Prostate gland (tissue), 2 donors: Measurements from ENCODE around the gene IFI27L2. TPM values are rescaled to one million over a fixed set of nuclear protein-coding genes. Genes with fewer than 3 reads are reported as not detected.

Experiments used
- DNase-seq: peaks from one replicate; pipeline ENCODE4 v3.0.0-alpha.2; 2019; ENCODE audit warnings: low spot score
- H3K27ac ChIP-seq, 2 donors: fragments of 200-600 bp; sonication (generic); 2 replicates each; pipeline ENCODE4 v1.5.1; 2017 to 2019
- H3K27me3 ChIP-seq: fragments of 200-600 bp; sonication (generic); replicated peaks from 2 replicates; pipeline ENCODE4 v1.5.1; 2019; ENCODE audit not compliant: insufficient read depth
- H3K36me3 ChIP-seq, 2 donors: fragments of 200-600 bp; sonication (generic); 1 replicate in 1 of 2; 2 replicates in 1 of 2; pipeline versions ENCODE4 v1.5.1 to v1.8.1; 2017 to 2019
- H3K4me1 ChIP-seq: fragments of 200-600 bp; sonication (generic); replicated peaks from 2 replicates; pipeline ENCODE4 v1.5.1; 2019
- H3K4me3 ChIP-seq, 2 donors: fragments of 200-600 bp; sonication (generic); 2 replicates each; pipeline ENCODE4 v1.5.1; 2017 to 2019
- H3K9me3 ChIP-seq: fragments of 200-600 bp; sonication (generic); 2 replicates; pipeline ENCODE4 v1.5.1; 2017
- POLR2A ChIP-seq: fragments of 450-650 bp; IDR thresholded peaks from one replicate; pipeline ENCODE4 v1.6.1; 2016; ENCODE audit warnings: antibody characterized with exemption, mild to moderate bottlenecking
- POLR2AphosphoS5 ChIP-seq: sonication (generic); formaldehyde crosslinking; IDR thresholded peaks from one replicate; pipeline ENCODE4 v1.6.1; 2017; ENCODE audit warnings: antibody characterized with exemption
- WGBS: methylation state at CpG from one replicate; pipeline ENCODE4 v1.1.5; 2018; 5-methylcytosine and 5-hydroxymethylcytosine counted together
- intact Hi-C: fragments of 100-400 bp; cut with DNase I; formaldehyde crosslinking; loops from one replicate; pipeline ENCODE4 v1.14.2; 2022
- total RNA-seq, 2 donors: library from RNA; depleted of rRNA; stranded (reverse); fragments of >200 nt; gene quantifications; one replicate each; pipeline ENCODE4 v1.1.0, GENCODE V29; 2016
- TF ChIP-seq, protein P1 (sequence below), 4 experiments: fragments of 200-600 bp in 2 of 4; fragments of 450-650 bp in 2 of 4; sonication (generic) in 2 of 4; IDR thresholded peaks; 1 replicate in 3 of 4; 2 replicates in 1 of 4; pipeline ENCODE4 v1.5.1; 2016 to 2019; ENCODE audit warnings: antibody characterized with exemption in 4 of 4, mild to moderate bottlenecking in 2 of 4, moderate library complexity in 2 of 4

IFI27L2 gene
- total RNA-seq, 2 donors from 2014 or later = 23.3 to 118 TPM

GRCh38 chr14:94143239-94143638 lies 13.8 kb upstream of the IFI27L2 start:
- 73% methylated on average over 3 of the region's 3 CpGs for WGBS
- Histone ChIP-seq H3K4me1 (no peaks in the 10 kb centered on the region), H3K4me3 (no peak overlapping the region), H3K27me3 (no peaks in the 10 kb centered on the region), H3K27ac (no peak overlapping the region), H3K36me3 (no peaks in the 10 kb centered on the region), H3K9me3 (no peaks in the 10 kb centered on the region)
- intact Hi-C loops = no loop called here
- no peak for DNase-seq
- TF ChIP-seq, protein P1, sequence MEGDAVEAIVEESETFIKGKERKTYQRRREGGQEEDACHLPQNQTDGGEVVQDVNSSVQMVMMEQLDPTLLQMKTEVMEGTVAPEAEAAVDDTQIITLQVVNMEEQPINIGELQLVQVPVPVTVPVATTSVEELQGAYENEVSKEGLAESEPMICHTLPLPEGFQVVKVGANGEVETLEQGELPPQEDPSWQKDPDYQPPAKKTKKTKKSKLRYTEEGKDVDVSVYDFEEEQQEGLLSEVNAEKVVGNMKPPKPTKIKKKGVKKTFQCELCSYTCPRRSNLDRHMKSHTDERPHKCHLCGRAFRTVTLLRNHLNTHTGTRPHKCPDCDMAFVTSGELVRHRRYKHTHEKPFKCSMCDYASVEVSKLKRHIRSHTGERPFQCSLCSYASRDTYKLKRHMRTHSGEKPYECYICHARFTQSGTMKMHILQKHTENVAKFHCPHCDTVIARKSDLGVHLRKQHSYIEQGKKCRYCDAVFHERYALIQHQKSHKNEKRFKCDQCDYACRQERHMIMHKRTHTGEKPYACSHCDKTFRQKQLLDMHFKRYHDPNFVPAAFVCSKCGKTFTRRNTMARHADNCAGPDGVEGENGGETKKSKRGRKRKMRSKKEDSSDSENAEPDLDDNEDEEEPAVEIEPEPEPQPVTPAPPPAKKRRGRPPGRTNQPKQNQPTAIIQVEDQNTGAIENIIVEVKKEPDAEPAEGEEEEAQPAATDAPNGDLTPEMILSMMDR (IDR thresholded peaks at IDR 0.05) = no peak

- WGBS = 95% methylated on average over 1 of the region's 1 CpG
- Histone ChIP-seq H3K4me1 (no peaks in the 10 kb centered on the region), H3K36me3 (no peaks in the 10 kb centered on the region), H3K27me3 (no peaks in the 10 kb centered on the region), H3K27ac (no peak overlapping the region), H3K9me3 (no peaks in the 10 kb centered on the region), H3K4me3 (no peak overlapping the region)
- intact Hi-C loops = no loop called here
- no peak for DNase-seq
- TF ChIP-seq POLR2A (no peak), POLR2AphosphoS5 (no peak)
- TF ChIP-seq, protein P1 (IDR thresholded peaks at IDR 0.05) = no peak
These were observed 13.4 kb upstream of the IFI27L2 start for GRCh38 chr14:94142836-94143235.

DNA sequence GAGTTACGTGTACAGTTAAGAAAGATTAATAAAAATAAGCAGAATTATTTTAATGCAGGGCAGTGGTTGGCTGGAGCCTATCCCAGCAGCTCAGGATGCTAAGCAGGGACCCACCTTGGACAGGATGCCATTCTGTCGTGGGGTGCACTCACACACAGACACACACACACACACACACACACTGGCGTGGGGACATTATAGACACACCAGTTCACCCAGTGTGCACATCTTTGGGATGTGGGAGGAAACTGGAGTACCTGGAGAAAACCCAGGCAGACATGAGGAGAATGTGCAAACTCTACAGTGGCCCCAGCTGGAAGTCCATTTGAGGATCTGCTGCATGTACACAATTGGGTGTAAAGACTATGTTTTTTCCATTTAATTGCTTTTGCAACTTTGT lies 12.8 kb upstream of the IFI27L2 start:
- Histone ChIP-seq H3K9me3 (no peaks in the 10 kb centered on the region), H3K27ac (no peak overlapping the region), H3K36me3 (no peaks in the 10 kb centered on the region), H3K4me3 (no peak overlapping the region), H3K27me3 (no peaks in the 10 kb centered on the region), H3K4me1 (no peaks in the 10 kb centered on the region)
- no peak for TF ChIP-seq POLR2A
- TF ChIP-seq, protein P1 (IDR thresholded peaks at IDR 0.05) = no peak
- no peak for TF ChIP-seq POLR2AphosphoS5
- 86% methylated on average over 3 of the region's 3 CpGs for WGBS
- no peak for DNase-seq
- intact Hi-C loops = no loop called here

DNA sequence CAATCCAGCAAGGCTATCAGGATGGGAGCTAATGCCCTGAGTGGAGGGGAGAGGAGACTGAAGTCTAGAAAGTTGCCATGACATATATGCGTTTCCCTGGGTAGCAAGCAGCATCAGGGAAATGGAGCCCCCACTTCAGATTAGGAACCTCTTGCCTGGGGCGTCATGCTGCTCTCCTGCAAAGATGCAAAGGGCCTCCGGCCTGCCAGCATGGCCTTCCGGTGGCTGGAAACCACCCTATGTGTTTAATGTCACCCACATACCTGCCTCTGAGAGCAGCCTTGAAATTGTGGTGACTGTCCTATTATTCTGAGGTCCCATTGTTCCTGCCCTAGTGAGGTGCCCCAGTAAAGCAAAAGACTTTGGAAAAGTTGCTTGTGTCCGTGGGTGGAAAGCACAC lies 10.0 kb upstream of the IFI27L2 start:
- no peaks in the 10 kb centered on the region for H3K36me3 ChIP-seq
- no peak for DNase-seq
- WGBS = 73% methylated on average over 5 of the region's 5 CpGs
- intact Hi-C loops = loop anchor here (10.0 kb wide), 1 partner anchor 205 kb away; no protein-coding TSS in a partner anchor
- H3K9me3 ChIP-seq = no peaks in the 10 kb centered on the region
- H3K27me3 ChIP-seq = no peaks in the 10 kb centered on the region
- no peak overlapping the region for H3K27ac ChIP-seq
- no peak overlapping the region for H3K4me3 ChIP-seq
- H3K4me1 ChIP-seq = no peaks in the 10 kb centered on the region
- no peak for TF ChIP-seq POLR2A
- TF ChIP-seq, protein P1 (IDR thresholded peaks at IDR 0.05) = no peak
- no peak for TF ChIP-seq POLR2AphosphoS5

- Histone ChIP-seq H3K4me3 (no peak overlapping the region), H3K9me3 (no peaks in the 10 kb centered on the region), H3K36me3 (no peaks in the 10 kb centered on the region), H3K4me1 (no peaks in the 10 kb centered on the region), H3K27me3 (no peaks in the 10 kb centered on the region), H3K27ac (no peak overlapping the region)
- 67% methylated on average over 5 of the region's 5 CpGs for WGBS
- DNase-seq = no peak
- TF ChIP-seq POLR2A (no peak), POLR2AphosphoS5 (no peak)
- TF ChIP-seq, protein P1 (IDR thresholded peaks at IDR 0.05) = no peak
- intact Hi-C loops = loop anchor here (10.0 kb wide), 1 partner anchor 204 kb away; no protein-coding TSS in a partner anchor
These were observed 9.6 kb upstream of the IFI27L2 start for GRCh38 chr14:94139006-94139405.
